K562 (cell line): ENCODE data around the gene GALNT7.

Source experiments
- ARID2 ChIP-seq: fragments of 450-650 bp; IDR thresholded peaks from 2 replicates; pipeline ENCODE4 v1.6.1; 2017; ENCODE audit warnings: antibody characterized with exemption, mild to moderate bottlenecking
- CREM ChIP-seq: IDR thresholded peaks from 2 replicates; pipeline ENCODE4 v1.6.1; 2014; ENCODE audit warnings: antibody characterized with exemption, low read depth
- CTCF ChIP-seq, 3 experiments: IDR thresholded peaks in 2 of 3; conservative IDR thresholded peaks in 1 of 3; 2 replicates each; pipeline ENCODE4 v1.5.1; 2011 to 2012; ENCODE audit warnings: low read length in 3 of 3, mild to moderate bottlenecking in 3 of 3, control low read depth in 2 of 3, improper control_type of control experiment in 1 of 3, inconsistent platforms in 1 of 3, low read depth in 1 of 3, mixed read lengths in 1 of 3, moderate library complexity in 1 of 3; ENCODE audit not compliant: insufficient read depth in 2 of 3
- EZH2 ChIP-seq: IDR thresholded peaks from 2 replicates; pipeline ENCODE4 v1.6.1; 2012; ENCODE audit warnings: low read depth, mild to moderate bottlenecking, inconsistent platforms, low read length, borderline replicate concordance

DNA sequence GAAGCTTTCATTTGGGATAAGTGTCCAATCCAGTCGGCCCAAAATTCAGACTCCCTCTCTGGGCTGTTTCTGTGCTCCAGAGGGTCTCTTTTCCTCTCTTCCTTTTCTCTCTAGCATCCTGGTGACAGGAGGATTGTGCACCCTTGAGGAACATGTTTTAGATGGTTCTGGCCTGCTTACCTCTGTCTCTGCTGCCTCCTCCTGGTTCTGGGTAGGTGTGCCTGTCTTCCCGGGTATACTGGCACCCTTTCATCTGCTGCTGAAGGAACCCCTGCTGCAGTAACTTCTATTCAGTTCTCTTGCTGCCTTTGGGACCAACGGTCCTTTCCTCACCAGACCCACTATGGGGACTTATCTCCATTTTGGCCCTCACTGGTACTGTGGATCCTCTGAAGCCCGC, 112.4 kb downstream of the GALNT7 start:
- TF ChIP-seq ARID2 (no peak), EZH2 (no peak), CREM (no peak), CTCF (IDR thresholded peaks at IDR 0.05 in 2 of 3, conservative IDR thresholded peaks at IDR 0.05 in 1 of 3; ENCODE audit: insufficient read depth in 2 of 3, low read depth in 1 of 3, low read length in 3 of 3) (peak; percentile 54 to 63 (median 62))
